Thyroid gland (tissue), 4 donors: ENCODE results near the gene DCLK3. TPM values are rescaled to one million over a fixed set of nuclear protein-coding genes. Genes with fewer than 3 reads are reported as not detected.

ENCODE experiments used
- DNase-seq, 2 donors: peaks; one replicate each; pipeline ENCODE4 v3.0.0-alpha.2; 2019
- H3K27ac ChIP-seq, 3 donors: fragments of 200-600 bp; sonication (generic); 1 replicate in 2 of 3; 2 replicates in 1 of 3; pipeline ENCODE4 v1.5.1; 2016 to 2019; ENCODE audit warnings: mild to moderate bottlenecking in 1 of 3, moderate library complexity in 1 of 3
- H3K27me3 ChIP-seq: fragments of 200-600 bp; sonication (generic); one replicate; pipeline ENCODE4 v1.5.1; 2019
- H3K36me3 ChIP-seq, 2 donors: fragments of 200-600 bp; sonication (generic); one replicate each; pipeline ENCODE4 v1.5.1; 2016 to 2019
- H3K4me1 ChIP-seq, 2 donors: fragments of 200-600 bp; sonication (generic); one replicate each; pipeline ENCODE4 v1.5.1; 2017 to 2019
- H3K4me3 ChIP-seq, 3 donors: fragments of 200-600 bp; sonication (generic); replicated peaks in 1 of 3; 1 replicate in 2 of 3; 2 replicates in 1 of 3; pipeline ENCODE4 v1.5.1; 2016; ENCODE audit warnings: mild to moderate bottlenecking in 1 of 3
- H3K9me3 ChIP-seq: fragments of 200-600 bp; sonication (generic); one replicate; pipeline ENCODE4 v1.5.1; 2017
- CTCF ChIP-seq, 6 experiments: fragments of 200-600 bp in 3 of 6; fragments of 450-650 bp in 3 of 6; sonication (generic) in 3 of 6; IDR thresholded peaks; one replicate each; pipeline ENCODE4 v1.5.1; 2016 to 2019; ENCODE audit warnings: antibody characterized with exemption in 6 of 6, mild to moderate bottlenecking in 2 of 6, inconsistent platforms in 1 of 6, moderate library complexity in 1 of 6
- POLR2A ChIP-seq, 2 donors: fragments of 450-650 bp; IDR thresholded peaks; one replicate each; pipeline ENCODE4 v1.6.1; 2017; ENCODE audit warnings: antibody characterized with exemption in 2 of 2, mild to moderate bottlenecking in 2 of 2, moderate library complexity in 1 of 2
- WGBS, 2 donors: methylation state at CpG; one replicate each; pipeline ENCODE4 v1.1.5; 2017; 5-methylcytosine and 5-hydroxymethylcytosine counted together
- intact Hi-C: fragments of 100-400 bp; cut with DNase I; formaldehyde crosslinking; loops from one replicate; pipeline ENCODE4 v1.15.1; 2023
- total RNA-seq, 4 donors: library from RNA; depleted of rRNA; stranded (reverse); fragments of >200 nt; gene quantifications; one replicate each; pipeline ENCODE4 v1.2.3, GENCODE V29; 2016

DCLK3 gene
- total RNA-seq, 4 donors from 2014 or later, result 0.11 TPM; not detected in 3

GRCh38 chr3:36679384-36680200 lies 84.8 kb downstream of the DCLK3 start:
- WGBS, 2 donors, result 77 to 84% methylated on average over 1 of the region's 1 CpG
- no peak for DNase-seq
- no peak overlapping the region for H3K4me3 ChIP-seq
- intact Hi-C loops, result no loop called here
- H3K9me3 ChIP-seq, result no peaks in the 10 kb centered on the region
- TF ChIP-seq POLR2A (IDR thresholded peaks at IDR 0.05) (no peak), CTCF (IDR thresholded peaks at IDR 0.05) (no peak)
- no peaks in the 10 kb centered on the region for H3K36me3 ChIP-seq
- no peak overlapping the region for H3K27ac ChIP-seq
- H3K4me1 ChIP-seq, result no peaks in the 10 kb centered on the region
- H3K27me3 ChIP-seq, result no peaks in the 10 kb centered on the region

- intact Hi-C loops, result no loop called here
- Histone ChIP-seq H3K9me3 (no peaks in the 10 kb centered on the region), H3K36me3 (no peaks in the 10 kb centered on the region), H3K27me3 (no peaks in the 10 kb centered on the region), H3K4me1 (no peaks in the 10 kb centered on the region), H3K4me3 (no peak overlapping the region), H3K27ac (no peak overlapping the region)
- 93 to 97% methylated on average over 2 of the region's 2 CpGs for WGBS, 2 donors
- no peak for DNase-seq
- TF ChIP-seq POLR2A (IDR thresholded peaks at IDR 0.05) (no peak), CTCF (IDR thresholded peaks at IDR 0.05) (no peak)
Observed at GRCh38 chr3:36678216-36679013, 85.9 kb downstream of the DCLK3 start.

- 36 to 42% methylated on average over 2 of the region's 2 CpGs for WGBS, 2 donors
- no peaks in the 10 kb centered on the region for H3K4me1 ChIP-seq
- no peak for DNase-seq
- H3K27me3 ChIP-seq, result no peaks in the 10 kb centered on the region
- intact Hi-C loops, result no loop called here
- H3K9me3 ChIP-seq, result no peaks in the 10 kb centered on the region
- H3K27ac ChIP-seq, result no peak overlapping the region
- TF ChIP-seq CTCF (IDR thresholded peaks at IDR 0.05) (no peak), POLR2A (IDR thresholded peaks at IDR 0.05) (no peak)
- H3K4me3 ChIP-seq, result no peak overlapping the region
- H3K36me3 ChIP-seq, result no peaks in the 10 kb centered on the region
Observed at GRCh38 chr3:36677331-36678007, 86.9 kb downstream of the DCLK3 start.

GRCh38 chr3:36674816-36675215 lies 89.5 kb downstream of the DCLK3 start:
- intact Hi-C loops, result no loop called here
- TF ChIP-seq CTCF (IDR thresholded peaks at IDR 0.05) (no peak), POLR2A (IDR thresholded peaks at IDR 0.05) (no peak)
- Histone ChIP-seq H3K36me3 (no peaks in the 10 kb centered on the region), H3K9me3 (no peaks in the 10 kb centered on the region), H3K27ac (no peak overlapping the region), H3K4me1 (no peaks in the 10 kb centered on the region), H3K27me3 (no peaks in the 10 kb centered on the region), H3K4me3 (no peak overlapping the region)
- WGBS, 2 donors, result 77 to 80% methylated on average over 10 to 11 of the region's 11 CpGs
- no peak for DNase-seq
